GM23338 (cell line): Measurements from ENCODE around the gene SRPK1. TPM values are rescaled to one million over a fixed set of nuclear protein-coding genes. Genes with fewer than 3 reads are reported as not detected.

ENCODE experiments used
- ATAC-seq: fragments of 200-7000 bp; cut with Tn5 transposase; 3 replicates; pipeline ENCODE4 v1.9.1; 2020
- DNase-seq: peaks from one replicate; pipeline ENCODE4 v3.0.0-alpha.2; 2015; ENCODE audit warnings: low spot score
- H2AFZ ChIP-seq: fragments of 200-600 bp; sonication (generic); 2 replicates; pipeline ENCODE4 v1.8.0; 2016; ENCODE audit warnings: antibody characterized with exemption, mild to moderate bottlenecking, moderate library complexity
- H3F3A ChIP-seq: fragments of 200-600 bp; sonication (generic); replicated peaks from 2 replicates; pipeline ENCODE4 v1.8.0; 2017; ENCODE audit warnings: antibody characterized with exemption, mixed run types, low read depth
- H3K27ac ChIP-seq: fragments of 200-600 bp; sonication (generic); 2 replicates; pipeline ENCODE4 v1.6.1; 2016; ENCODE audit warnings: low read depth
- H3K27me3 ChIP-seq: fragments of 200-600 bp; sonication (generic); 2 replicates; pipeline ENCODE4 v1.8.0; 2016; ENCODE audit warnings: mild to moderate bottlenecking, mixed run types, moderate library complexity; ENCODE audit not compliant: insufficient read depth
- H3K36me3 ChIP-seq: fragments of 200-600 bp; sonication (generic); 2 replicates; pipeline ENCODE4 v1.8.0; 2016; ENCODE audit warnings: mild to moderate bottlenecking; ENCODE audit not compliant: insufficient read depth
- H3K4me1 ChIP-seq: fragments of 200-600 bp; sonication (generic); 2 replicates; pipeline ENCODE4 v1.8.0; 2016; ENCODE audit warnings: mild to moderate bottlenecking, moderate library complexity; ENCODE audit not compliant: insufficient read depth
- H3K4me2 ChIP-seq: fragments of 200-600 bp; sonication (generic); 2 replicates; pipeline ENCODE4 v1.7.1; 2017; ENCODE audit warnings: mixed run types
- H3K4me3 ChIP-seq: fragments of 200-600 bp; sonication (generic); 2 replicates; pipeline ENCODE4 v1.6.1; 2016; ENCODE audit warnings: mixed run types
- H3K79me2 ChIP-seq: fragments of 200-600 bp; sonication (generic); replicated peaks from 2 replicates; pipeline ENCODE4 v1.8.0; 2017; ENCODE audit warnings: mild to moderate bottlenecking; ENCODE audit not compliant: insufficient read depth
- H3K9me2 ChIP-seq: fragments of 200-600 bp; sonication (generic); 2 replicates; pipeline ENCODE4 v1.8.0; 2017; ENCODE audit not compliant: insufficient read depth
- H4K20me1 ChIP-seq: fragments of 200-600 bp; sonication (generic); replicated peaks from 2 replicates; pipeline ENCODE4 v1.8.0; 2017; ENCODE audit warnings: mild to moderate bottlenecking; ENCODE audit not compliant: insufficient read depth
- H3K27ac Mint-ChIP-seq: 2 replicates; pipeline ENCODE4 v1.8.0; 2020; ENCODE audit warnings: inconsistent platforms, mild to moderate bottlenecking, moderate library complexity, mixed read lengths
- H3K27me3 Mint-ChIP-seq: 3 replicates; pipeline ENCODE4 v1.8.0; 2022; ENCODE audit warnings: low read depth, mild to moderate bottlenecking, moderate library complexity, mixed read lengths, inconsistent platforms; ENCODE audit not compliant: insufficient read depth, poor library complexity
- H3K36me3 Mint-ChIP-seq: 3 replicates; pipeline ENCODE4 v1.8.0; 2021; ENCODE audit warnings: low read depth, mild to moderate bottlenecking, inconsistent platforms, moderate library complexity, mixed read lengths
- H3K4me1 Mint-ChIP-seq: 3 replicates; pipeline ENCODE4 v1.8.0; 2020; ENCODE audit warnings: mild to moderate bottlenecking, inconsistent platforms, mixed read lengths
- H3K4me3 Mint-ChIP-seq: 3 replicates; pipeline ENCODE4 v1.8.0; 2021; ENCODE audit warnings: moderate library complexity, mild to moderate bottlenecking, inconsistent platforms, mixed read lengths
- H3K9me3 Mint-ChIP-seq: 3 replicates; pipeline ENCODE4 v1.8.0; 2020; ENCODE audit warnings: moderate library complexity, mild to moderate bottlenecking, inconsistent platforms, mixed read lengths
- CREB1 ChIP-seq: fragments of 250-450 bp; sonication (Bioruptor Pico); IDR thresholded peaks from 2 replicates; pipeline ENCODE4 v1.5.0; 2020; ENCODE audit warnings: low read depth, mild to moderate bottlenecking, moderate library complexity
- ETS1 ChIP-seq: IDR thresholded peaks from 2 replicates; pipeline ENCODE4 v1.6.1; 2016; ENCODE audit warnings: antibody characterized with exemption
- EZH2 ChIP-seq: fragments of 200-600 bp; sonication (generic); IDR thresholded peaks from one replicate; pipeline ENCODE4 v1.8.0; 2017; ENCODE audit warnings: antibody characterized with exemption, mild to moderate bottlenecking, low read depth; ENCODE audit not compliant: unreplicated experiment
- EZH2phosphoT487 ChIP-seq: fragments of 200-600 bp; sonication (generic); IDR thresholded peaks from one replicate; pipeline ENCODE4 v1.8.1; 2018; ENCODE audit warnings: antibody characterized with exemption; ENCODE audit not compliant: unreplicated experiment
- STAT1 ChIP-seq: IDR thresholded peaks from one replicate; pipeline ENCODE4 v1.6.1; 2016; ENCODE audit warnings: antibody characterized with exemption; ENCODE audit not compliant: unreplicated experiment
- ZNF114 ChIP-seq: fragments of 250-450 bp; sonication (Bioruptor Pico); IDR thresholded peaks from 2 replicates; pipeline ENCODE4 v1.5.0; 2020; ENCODE audit warnings: mild to moderate bottlenecking, moderate library complexity
- polyA plus RNA-seq: library from polyadenylated mRNA; unstranded; fragments of >200 nt; fragmentation: Nextera tagmentation; extraction: Ambion mirVana; gene quantifications from 2 replicates; pipeline ENCODE4 v1.2.1, GENCODE V29; 2016
- total RNA-seq: library from RNA; depleted of rRNA; stranded (reverse); fragments of >200 nt; shearing (Covaris generic); gene quantifications from 2 replicates; pipeline ENCODE4 v1.2.3, GENCODE V29; 2014
- TF ChIP-seq, protein P1 (sequence below): fragments of 250-450 bp; sonication (Bioruptor Pico); IDR thresholded peaks from 2 replicates; pipeline ENCODE4 v1.5.0; 2020; ENCODE audit warnings: mild to moderate bottlenecking, moderate library complexity

SRPK1 gene
- total and polyA plus RNA-seq, 2 experiments from 2014 or later = 175 to 202 TPM

GRCh38 chr6:35962779-35963560, 42.1 kb upstream of the SRPK1 start (continued):
- TF ChIP-seq ETS1 = no peak
- no peak for TF ChIP-seq CREB1
- no peak for TF ChIP-seq ZNF114 (CRISPR knock-in tag)
- no peak for TF ChIP-seq EZH2phosphoT487
- no peak for TF ChIP-seq STAT1
- TF ChIP-seq EZH2 = no peak
- TF ChIP-seq, protein P1, sequence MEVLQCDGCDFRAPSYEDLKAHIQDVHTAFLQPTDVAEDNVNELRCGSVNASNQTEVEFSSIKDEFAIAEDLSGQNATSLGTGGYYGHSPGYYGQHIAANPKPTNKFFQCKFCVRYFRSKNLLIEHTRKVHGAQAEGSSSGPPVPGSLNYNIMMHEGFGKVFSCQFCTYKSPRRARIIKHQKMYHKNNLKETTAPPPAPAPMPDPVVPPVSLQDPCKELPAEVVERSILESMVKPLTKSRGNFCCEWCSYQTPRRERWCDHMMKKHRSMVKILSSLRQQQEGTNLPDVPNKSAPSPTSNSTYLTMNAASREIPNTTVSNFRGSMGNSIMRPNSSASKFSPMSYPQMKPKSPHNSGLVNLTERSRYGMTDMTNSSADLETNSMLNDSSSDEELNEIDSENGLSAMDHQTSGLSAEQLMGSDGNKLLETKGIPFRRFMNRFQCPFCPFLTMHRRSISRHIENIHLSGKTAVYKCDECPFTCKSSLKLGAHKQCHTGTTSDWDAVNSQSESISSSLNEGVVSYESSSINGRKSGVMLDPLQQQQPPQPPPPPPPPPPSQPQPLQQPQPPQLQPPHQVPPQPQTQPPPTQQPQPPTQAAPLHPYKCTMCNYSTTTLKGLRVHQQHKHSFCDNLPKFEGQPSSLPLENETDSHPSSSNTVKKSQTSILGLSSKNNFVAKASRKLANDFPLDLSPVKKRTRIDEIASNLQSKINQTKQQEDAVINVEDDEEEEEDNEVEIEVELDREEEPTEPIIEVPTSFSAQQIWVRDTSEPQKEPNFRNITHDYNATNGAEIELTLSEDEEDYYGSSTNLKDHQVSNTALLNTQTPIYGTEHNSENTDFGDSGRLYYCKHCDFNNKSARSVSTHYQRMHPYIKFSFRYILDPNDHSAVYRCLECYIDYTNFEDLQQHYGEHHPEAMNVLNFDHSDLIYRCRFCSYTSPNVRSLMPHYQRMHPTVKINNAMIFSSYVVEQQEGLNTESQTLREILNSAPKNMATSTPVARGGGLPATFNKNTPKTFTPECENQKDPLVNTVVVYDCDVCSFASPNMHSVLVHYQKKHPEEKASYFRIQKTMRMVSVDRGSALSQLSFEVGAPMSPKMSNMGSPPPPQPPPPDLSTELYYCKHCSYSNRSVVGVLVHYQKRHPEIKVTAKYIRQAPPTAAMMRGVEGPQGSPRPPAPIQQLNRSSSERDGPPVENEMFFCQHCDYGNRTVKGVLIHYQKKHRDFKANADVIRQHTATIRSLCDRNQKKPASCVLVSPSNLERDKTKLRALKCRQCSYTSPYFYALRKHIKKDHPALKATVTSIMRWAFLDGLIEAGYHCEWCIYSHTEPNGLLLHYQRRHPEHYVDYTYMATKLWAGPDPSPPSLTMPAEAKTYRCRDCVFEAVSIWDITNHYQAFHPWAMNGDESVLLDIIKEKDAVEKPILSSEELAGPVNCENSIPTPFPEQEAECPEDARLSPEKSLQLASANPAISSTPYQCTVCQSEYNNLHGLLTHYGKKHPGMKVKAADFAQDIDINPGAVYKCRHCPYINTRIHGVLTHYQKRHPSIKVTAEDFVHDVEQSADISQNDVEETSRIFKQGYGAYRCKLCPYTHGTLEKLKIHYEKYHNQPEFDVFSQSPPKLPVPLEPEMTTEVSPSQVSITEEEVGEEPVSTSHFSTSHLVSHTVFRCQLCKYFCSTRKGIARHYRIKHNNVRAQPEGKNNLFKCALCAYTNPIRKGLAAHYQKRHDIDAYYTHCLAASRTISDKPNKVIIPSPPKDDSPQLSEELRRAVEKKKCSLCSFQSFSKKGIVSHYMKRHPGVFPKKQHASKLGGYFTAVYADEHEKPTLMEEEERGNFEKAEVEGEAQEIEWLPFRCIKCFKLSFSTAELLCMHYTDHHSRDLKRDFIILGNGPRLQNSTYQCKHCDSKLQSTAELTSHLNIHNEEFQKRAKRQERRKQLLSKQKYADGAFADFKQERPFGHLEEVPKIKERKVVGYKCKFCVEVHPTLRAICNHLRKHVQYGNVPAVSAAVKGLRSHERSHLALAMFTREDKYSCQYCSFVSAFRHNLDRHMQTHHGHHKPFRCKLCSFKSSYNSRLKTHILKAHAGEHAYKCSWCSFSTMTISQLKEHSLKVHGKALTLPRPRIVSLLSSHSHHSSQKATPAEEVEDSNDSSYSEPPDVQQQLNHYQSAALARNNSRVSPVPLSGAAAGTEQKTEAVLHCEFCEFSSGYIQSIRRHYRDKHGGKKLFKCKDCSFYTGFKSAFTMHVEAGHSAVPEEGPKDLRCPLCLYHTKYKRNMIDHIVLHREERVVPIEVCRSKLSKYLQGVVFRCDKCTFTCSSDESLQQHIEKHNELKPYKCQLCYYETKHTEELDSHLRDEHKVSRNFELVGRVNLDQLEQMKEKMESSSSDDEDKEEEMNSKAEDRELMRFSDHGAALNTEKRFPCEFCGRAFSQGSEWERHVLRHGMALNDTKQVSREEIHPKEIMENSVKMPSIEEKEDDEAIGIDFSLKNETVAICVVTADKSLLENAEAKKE (CRISPR knock-in tag) = no peak

- Histone ChIP-seq H3K27me3 (no peaks in the 10 kb centered on the region), H3K9me2 (no peaks in the 10 kb centered on the region), H3K36me3 (no peaks in the 10 kb centered on the region), H3K4me3 (no peak overlapping the region), H3K4me2 (no peak overlapping the region), H4K20me1 (no peaks in the 10 kb centered on the region), H2AFZ (peak overlapping the region; percentile 7; the same call in 1 of the 2 replicates), H3F3A (no peaks in the 10 kb centered on the region), H3K27ac (no peak overlapping the region), H3K4me1 (no peaks in the 10 kb centered on the region), H3K79me2 (no peaks in the 10 kb centered on the region)
- no peaks in the 10 kb centered on the region for H3K4me1 Mint-ChIP-seq
- H3K27me3 Mint-ChIP-seq = no peaks in the 10 kb centered on the region
- DNase-seq (no peak), ATAC-seq (no peak)
- H3K36me3 Mint-ChIP-seq = no peaks in the 10 kb centered on the region
- H3K4me3 Mint-ChIP-seq = no peak overlapping the region
- no peaks in the 10 kb centered on the region for H3K9me3 Mint-ChIP-seq
- no peak overlapping the region for H3K27ac Mint-ChIP-seq
- TF ChIP-seq ETS1 (no peak), EZH2 (no peak), ZNF114 (CRISPR knock-in tag) (no peak)
Measured at GRCh38 chr6:35960187-35960586, 39.3 kb upstream of the SRPK1 start.
